Prostate gland (tissue), 2 donors: ENCODE measurements around the gene ABCE1. TPM values are rescaled to one million over a fixed set of nuclear protein-coding genes. Genes with fewer than 3 reads are reported as not detected.

Experiments
- DNase-seq: peaks from one replicate; pipeline ENCODE4 v3.0.0-alpha.2; 2019; ENCODE audit warnings: low spot score
- H3K27ac ChIP-seq, 2 donors: fragments of 200-600 bp; sonication (generic); 2 replicates each; pipeline ENCODE4 v1.5.1; 2017 to 2019
- H3K27me3 ChIP-seq: fragments of 200-600 bp; sonication (generic); replicated peaks from 2 replicates; pipeline ENCODE4 v1.5.1; 2019; ENCODE audit not compliant: insufficient read depth
- H3K36me3 ChIP-seq, 2 donors: fragments of 200-600 bp; sonication (generic); 1 replicate in 1 of 2; 2 replicates in 1 of 2; pipeline versions ENCODE4 v1.5.1 to v1.8.1; 2017 to 2019
- H3K4me1 ChIP-seq: fragments of 200-600 bp; sonication (generic); replicated peaks from 2 replicates; pipeline ENCODE4 v1.5.1; 2019
- H3K4me3 ChIP-seq, 2 donors: fragments of 200-600 bp; sonication (generic); 2 replicates each; pipeline ENCODE4 v1.5.1; 2017 to 2019
- H3K9me3 ChIP-seq: fragments of 200-600 bp; sonication (generic); 2 replicates; pipeline ENCODE4 v1.5.1; 2017
- POLR2A ChIP-seq: fragments of 450-650 bp; IDR thresholded peaks from one replicate; pipeline ENCODE4 v1.6.1; 2016; ENCODE audit warnings: antibody characterized with exemption, mild to moderate bottlenecking
- POLR2AphosphoS5 ChIP-seq: sonication (generic); formaldehyde crosslinking; IDR thresholded peaks from one replicate; pipeline ENCODE4 v1.6.1; 2017; ENCODE audit warnings: antibody characterized with exemption
- WGBS: methylation state at CpG from one replicate; pipeline ENCODE4 v1.1.5; 2018; 5-methylcytosine and 5-hydroxymethylcytosine counted together
- intact Hi-C: fragments of 100-400 bp; cut with DNase I; formaldehyde crosslinking; loops from one replicate; pipeline ENCODE4 v1.14.2; 2022
- total RNA-seq, 2 donors: library from RNA; depleted of rRNA; stranded (reverse); fragments of >200 nt; gene quantifications; one replicate each; pipeline ENCODE4 v1.1.0, GENCODE V29; 2016
- TF ChIP-seq, protein P1 (sequence below), 4 experiments: fragments of 200-600 bp in 2 of 4; fragments of 450-650 bp in 2 of 4; sonication (generic) in 2 of 4; IDR thresholded peaks; 1 replicate in 3 of 4; 2 replicates in 1 of 4; pipeline ENCODE4 v1.5.1; 2016 to 2019; ENCODE audit warnings: antibody characterized with exemption in 4 of 4, mild to moderate bottlenecking in 2 of 4, moderate library complexity in 2 of 4

Gene ABCE1
- total RNA-seq, 2 donors from 2014 or later: 41.1 to 61.0 TPM

DNA sequence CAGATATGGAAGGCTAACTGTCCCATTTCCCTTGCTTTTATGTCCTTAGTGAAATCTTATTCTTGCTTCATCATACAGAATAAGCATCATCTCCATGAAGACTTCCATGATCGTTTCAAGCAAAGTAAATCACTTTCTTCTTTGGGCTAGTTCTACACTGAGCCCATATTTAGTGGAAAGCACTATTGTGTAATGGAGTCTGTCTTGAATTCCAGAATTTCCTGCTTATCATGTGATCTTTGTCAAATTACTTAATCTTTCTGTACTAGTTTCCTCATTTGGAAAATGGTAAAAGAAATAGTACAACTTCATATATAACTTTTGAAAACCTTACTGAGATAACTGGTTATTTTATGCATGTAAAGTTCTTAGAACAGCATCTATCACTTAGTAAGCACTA is 7.7 kb upstream of the ABCE1 start:
- no peaks in the 10 kb centered on the region for H3K27me3 ChIP-seq
- no peaks in the 10 kb centered on the region for H3K4me1 ChIP-seq
- intact Hi-C loops: loop anchor here (10.0 kb wide), 1 partner anchor 644 kb away; no protein-coding TSS in a partner anchor
- TF ChIP-seq, protein P1, sequence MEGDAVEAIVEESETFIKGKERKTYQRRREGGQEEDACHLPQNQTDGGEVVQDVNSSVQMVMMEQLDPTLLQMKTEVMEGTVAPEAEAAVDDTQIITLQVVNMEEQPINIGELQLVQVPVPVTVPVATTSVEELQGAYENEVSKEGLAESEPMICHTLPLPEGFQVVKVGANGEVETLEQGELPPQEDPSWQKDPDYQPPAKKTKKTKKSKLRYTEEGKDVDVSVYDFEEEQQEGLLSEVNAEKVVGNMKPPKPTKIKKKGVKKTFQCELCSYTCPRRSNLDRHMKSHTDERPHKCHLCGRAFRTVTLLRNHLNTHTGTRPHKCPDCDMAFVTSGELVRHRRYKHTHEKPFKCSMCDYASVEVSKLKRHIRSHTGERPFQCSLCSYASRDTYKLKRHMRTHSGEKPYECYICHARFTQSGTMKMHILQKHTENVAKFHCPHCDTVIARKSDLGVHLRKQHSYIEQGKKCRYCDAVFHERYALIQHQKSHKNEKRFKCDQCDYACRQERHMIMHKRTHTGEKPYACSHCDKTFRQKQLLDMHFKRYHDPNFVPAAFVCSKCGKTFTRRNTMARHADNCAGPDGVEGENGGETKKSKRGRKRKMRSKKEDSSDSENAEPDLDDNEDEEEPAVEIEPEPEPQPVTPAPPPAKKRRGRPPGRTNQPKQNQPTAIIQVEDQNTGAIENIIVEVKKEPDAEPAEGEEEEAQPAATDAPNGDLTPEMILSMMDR (IDR thresholded peaks at IDR 0.05): no peak
- TF ChIP-seq POLR2A (no peak), POLR2AphosphoS5 (no peak)
- peaks cover 0 to 4% of the 10 kb centered on the region in 2 donors for H3K36me3 ChIP-seq
- H3K4me3 ChIP-seq: no peak overlapping the region
- H3K9me3 ChIP-seq: no peaks in the 10 kb centered on the region
- 91% methylated on average over 1 of the region's 1 CpG for WGBS
- no peak for DNase-seq
- no peak overlapping the region for H3K27ac ChIP-seq

DNA sequence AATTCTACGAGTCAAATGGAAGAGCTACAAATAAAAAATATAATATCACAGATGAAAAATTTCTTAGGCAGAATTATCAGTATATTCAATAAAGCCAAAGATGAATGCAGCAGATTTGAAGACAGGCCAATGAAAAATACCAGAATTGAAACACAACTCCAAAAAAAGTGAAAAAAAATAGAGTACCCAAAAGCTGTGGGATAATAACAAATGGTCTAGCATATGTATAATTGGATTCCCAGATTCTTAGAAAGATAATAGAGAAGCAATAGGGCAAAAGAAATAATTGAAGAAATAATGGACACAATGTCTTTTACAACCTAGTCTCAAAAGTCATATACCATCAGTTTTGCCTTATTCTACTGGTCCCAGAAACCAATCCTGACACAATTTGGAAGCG is 4.5 kb upstream of the ABCE1 start:
- Histone ChIP-seq H3K27me3 (no peaks in the 10 kb centered on the region), H3K36me3 (no peaks in the 10 kb centered on the region), H3K4me3 (no peak overlapping the region), H3K9me3 (no peaks in the 10 kb centered on the region), H3K27ac (no peak overlapping the region), H3K4me1 (peaks cover 4% of the 10 kb centered on the region)
- WGBS: 74% methylated on average over 2 of the region's 2 CpGs
- no peak for DNase-seq
- no peak for TF ChIP-seq POLR2AphosphoS5
- TF ChIP-seq, protein P1 (IDR thresholded peaks at IDR 0.05): no peak
- TF ChIP-seq POLR2A: no peak
- intact Hi-C loops: loop anchor here (10.0 kb wide), 1 partner anchor 641 kb away; no protein-coding TSS in a partner anchor

DNA sequence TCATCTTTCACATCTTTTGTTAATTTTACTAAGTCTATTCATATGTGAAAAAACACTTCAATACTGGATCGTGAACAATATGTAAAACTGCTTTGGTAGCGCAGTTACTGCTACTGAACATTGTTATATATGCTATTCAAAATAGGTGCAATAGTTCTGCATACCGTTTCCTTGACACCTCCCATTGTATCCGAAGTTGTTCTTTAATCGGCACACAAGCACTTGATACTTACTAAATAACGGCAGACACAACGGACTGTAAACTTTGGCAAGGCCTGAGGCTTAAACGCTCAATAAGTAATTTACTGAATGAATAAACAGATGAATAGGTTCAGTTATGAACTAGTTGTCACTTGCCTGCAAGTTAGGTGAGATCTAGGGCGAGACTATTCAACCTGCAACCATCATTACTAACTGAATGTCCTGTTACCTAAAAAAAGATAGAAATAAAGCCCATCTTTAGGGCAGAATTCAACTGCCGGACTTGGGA is 735 bp upstream of the ABCE1 start:
- DNase-seq: no peak
- intact Hi-C loops: loop anchor here (10.0 kb wide), 1 partner anchor 637 kb away; no protein-coding TSS in a partner anchor
- H3K36me3 ChIP-seq: no peaks in the 10 kb centered on the region
- WGBS: 8% methylated on average over 10 of the region's 10 CpGs
- no peaks in the 10 kb centered on the region for H3K27me3 ChIP-seq
- peak overlapping the region; percentile 88 to 89 for H3K27ac ChIP-seq
- no peaks in the 10 kb centered on the region for H3K9me3 ChIP-seq
- TF ChIP-seq, protein P1 (IDR thresholded peaks at IDR 0.05): no peak
- TF ChIP-seq POLR2AphosphoS5 (no peak), POLR2A (no peak)
- peak overlapping the region; percentile 50 to 70 for H3K4me3 ChIP-seq
- H3K4me1 ChIP-seq: peaks cover 4% of the 10 kb centered on the region

DNA sequence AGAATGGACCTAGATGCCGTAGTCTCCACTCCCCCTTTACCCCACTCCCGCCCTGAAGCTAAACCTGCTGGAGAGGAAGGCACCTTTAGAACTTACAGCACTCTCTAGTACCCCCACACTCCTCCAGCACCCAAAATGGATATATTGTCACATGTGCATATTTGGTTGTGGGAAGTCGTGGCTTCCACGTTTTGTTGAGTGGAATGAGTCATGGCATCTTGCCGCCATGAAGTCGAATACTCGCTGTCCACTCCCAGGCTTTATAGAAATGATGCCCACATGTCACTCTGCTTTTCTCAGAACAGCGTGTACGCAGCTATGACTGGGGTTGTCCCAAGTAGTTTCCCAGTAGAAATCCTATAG is 545 bp downstream of the ABCE1 start:
- Histone ChIP-seq H3K4me1 (peaks cover 4% of the 10 kb centered on the region), H3K9me3 (no peaks in the 10 kb centered on the region), H3K27me3 (no peaks in the 10 kb centered on the region), H3K27ac (peak overlapping the region; percentile 88 to 89), H3K36me3 (no peaks in the 10 kb centered on the region), H3K4me3 (peak overlapping the region; percentile 50 to 70)
- intact Hi-C loops: loop anchor here (2.0 to 10.0 kb wide), 2 partner anchors 520 to 636 kb away; partner anchors contain the start of gene MMAA
- 0% methylated on average over 9 of the region's 9 CpGs for WGBS
- TF ChIP-seq, protein P1 (IDR thresholded peaks at IDR 0.05): no peak
- TF ChIP-seq POLR2A: no peak
- no peak for TF ChIP-seq POLR2AphosphoS5
- DNase-seq: peak; percentile 14

DNA sequence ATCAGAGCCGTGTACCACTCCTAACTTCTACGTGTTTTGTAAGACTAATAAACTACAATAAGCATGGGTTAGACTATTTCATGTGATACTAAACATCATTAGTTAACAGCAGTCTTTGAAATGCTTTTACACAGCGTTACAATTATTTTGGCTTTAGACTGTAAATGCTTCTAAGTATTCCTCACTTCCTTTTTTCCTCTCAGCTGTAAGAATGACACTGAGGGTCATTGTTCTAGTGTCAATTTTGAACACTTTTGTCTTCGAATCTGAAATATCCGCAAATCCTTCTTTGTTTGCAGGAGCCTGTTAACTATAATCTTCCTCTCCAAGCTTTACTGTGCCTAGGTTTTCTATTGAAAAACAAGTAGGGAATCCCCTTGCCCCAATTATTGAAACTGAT is 1.5 kb downstream of the ABCE1 start:
- Histone ChIP-seq H3K4me3 (no peak overlapping the region), H3K27ac (no peak overlapping the region), H3K27me3 (no peaks in the 10 kb centered on the region), H3K36me3 (no peaks in the 10 kb centered on the region), H3K4me1 (peaks cover 4% of the 10 kb centered on the region), H3K9me3 (no peaks in the 10 kb centered on the region)
- 25% methylated on average over 5 of the region's 5 CpGs for WGBS
- TF ChIP-seq, protein P1 (IDR thresholded peaks at IDR 0.05): no peak
- TF ChIP-seq POLR2A (no peak), POLR2AphosphoS5 (no peak)
- intact Hi-C loops: loop anchor here (2.0 to 10.0 kb wide), 2 partner anchors 519 to 635 kb away; partner anchors contain the start of gene MMAA
- no peak for DNase-seq
